GM21423 (cell line): ENCODE data around the gene NDUFAF8.

Source experiments
- ATAC-seq: cut with Tn5 transposase; IDR thresholded peaks from one replicate; pipeline ENCODE4 v1.9.1; 2021; ENCODE audit warnings: mild to moderate bottlenecking, moderate library complexity; ENCODE audit not compliant: unreplicated experiment

Gene NDUFAF8

DNA sequence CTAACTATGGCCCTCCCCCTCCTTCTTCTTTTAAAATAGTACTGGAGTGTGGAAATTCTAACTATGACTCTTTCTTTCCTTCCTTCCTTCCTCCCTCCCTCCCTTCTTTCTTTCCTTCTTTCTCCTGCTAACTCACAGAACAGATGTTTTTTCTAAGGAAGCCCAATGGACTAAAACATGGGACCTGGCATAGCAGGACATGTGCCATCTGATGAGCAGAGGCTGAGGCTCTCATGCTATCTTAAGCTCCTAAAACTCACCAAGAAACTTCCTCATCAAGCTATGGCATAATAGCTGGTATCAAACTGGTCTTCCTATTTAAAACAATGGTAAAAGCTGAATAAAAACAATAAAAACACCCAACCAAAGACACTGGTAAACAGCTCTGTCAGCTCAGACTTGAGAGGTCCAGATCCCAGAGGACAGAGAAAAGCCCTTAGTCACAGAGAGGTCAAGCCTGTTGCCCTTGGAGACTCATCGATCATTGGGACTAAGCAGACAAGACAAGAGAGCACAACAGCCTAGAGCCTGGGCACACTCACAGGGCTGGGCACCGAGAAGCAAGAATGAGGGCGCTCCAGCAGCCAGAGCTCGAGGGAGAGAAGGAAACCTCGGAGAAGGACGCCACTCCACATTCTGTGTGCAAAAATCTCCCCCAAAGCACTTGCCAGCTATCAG, 28.4 kb downstream of the NDUFAF8 start:
- ATAC-seq, result no peak

- ATAC-seq, result no peak
Observed at GRCh38 chr17:81270279-81270678, 31.2 kb downstream of the NDUFAF8 start.

DNA sequence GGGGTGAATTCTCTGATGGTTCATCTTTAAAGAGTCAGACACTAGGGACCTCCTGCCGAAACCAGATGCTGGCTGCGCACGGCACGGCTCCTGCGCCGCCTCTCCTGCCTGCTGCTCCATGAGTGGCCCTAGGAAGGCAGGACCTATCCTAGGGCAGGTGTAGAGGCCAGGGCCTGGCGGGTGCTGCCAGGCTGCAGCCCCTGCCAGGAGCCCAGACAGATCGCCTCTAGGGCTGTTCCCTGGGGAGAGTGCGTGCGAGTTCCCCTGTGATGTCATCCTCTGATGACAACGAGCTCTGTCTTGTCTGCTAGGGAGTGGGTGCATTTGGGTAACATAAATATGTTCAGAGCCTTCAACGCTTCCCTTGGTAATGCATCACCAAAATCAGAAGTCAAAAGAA, 32.1 kb downstream of the NDUFAF8 start:
- no peak for ATAC-seq

DNA sequence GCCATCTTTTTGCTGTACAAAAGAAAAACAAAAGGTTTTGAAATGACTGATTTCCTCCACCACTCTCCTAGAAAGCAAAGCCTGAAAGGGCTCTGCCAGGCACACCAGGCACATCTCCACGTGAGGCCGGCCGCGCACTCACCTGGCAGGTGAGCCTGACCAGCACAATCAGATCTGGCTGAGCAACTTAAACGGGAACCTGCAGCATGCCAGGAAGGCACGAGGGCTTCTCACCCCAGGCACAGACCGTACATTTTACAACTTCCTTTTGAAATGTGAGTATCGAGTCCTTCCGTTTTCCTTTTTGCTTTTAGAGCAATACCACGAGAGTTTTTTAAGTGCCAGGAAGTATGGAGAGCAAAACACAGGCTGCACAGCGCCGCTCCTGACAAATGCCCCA, 33.5 kb downstream of the NDUFAF8 start:
- ATAC-seq, result no peak

DNA sequence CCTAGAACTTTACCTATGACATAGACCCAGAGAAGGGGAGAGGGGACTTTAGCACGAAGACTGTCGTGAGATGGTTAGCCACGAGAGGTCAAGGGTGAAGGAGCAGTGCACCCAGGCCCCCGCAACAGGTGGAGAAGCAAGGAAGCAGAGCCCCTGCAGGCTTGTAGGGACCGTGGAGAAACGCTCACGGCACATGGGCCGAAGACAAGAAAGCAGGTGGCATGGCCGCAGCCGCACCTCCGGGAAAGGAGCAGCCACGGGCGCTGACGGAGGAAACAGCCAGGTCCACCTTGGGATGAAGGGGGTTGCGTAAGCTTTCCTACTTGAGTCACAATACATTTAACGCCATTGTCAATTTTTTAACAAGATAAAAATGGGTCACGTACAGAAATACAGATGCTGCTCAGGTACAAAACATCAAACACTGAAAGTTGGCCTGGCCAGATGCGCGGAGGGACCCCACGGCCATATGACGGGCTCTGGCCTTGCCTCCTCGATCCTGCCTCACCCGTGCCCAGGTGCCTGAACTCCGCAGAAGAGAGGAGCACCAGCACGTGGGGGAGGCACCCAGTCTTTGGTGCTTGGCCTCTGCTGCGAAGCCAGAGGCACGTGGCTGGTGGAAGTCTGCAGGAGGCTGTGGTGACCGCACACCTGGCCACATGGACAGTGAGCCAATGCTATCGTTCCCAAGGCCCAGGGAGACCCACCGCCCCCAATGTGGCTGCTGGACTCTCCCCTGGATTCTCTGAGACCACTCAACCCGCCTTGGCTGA, 34.8 kb downstream of the NDUFAF8 start:
- no peak for ATAC-seq

GRCh38 chr17:81274471-81274855, 35.3 kb downstream of the NDUFAF8 start:
- no peak for ATAC-seq

GRCh38 chr17:81276781-81277180, 37.7 kb downstream of the NDUFAF8 start:
- ATAC-seq, result no peak

DNA sequence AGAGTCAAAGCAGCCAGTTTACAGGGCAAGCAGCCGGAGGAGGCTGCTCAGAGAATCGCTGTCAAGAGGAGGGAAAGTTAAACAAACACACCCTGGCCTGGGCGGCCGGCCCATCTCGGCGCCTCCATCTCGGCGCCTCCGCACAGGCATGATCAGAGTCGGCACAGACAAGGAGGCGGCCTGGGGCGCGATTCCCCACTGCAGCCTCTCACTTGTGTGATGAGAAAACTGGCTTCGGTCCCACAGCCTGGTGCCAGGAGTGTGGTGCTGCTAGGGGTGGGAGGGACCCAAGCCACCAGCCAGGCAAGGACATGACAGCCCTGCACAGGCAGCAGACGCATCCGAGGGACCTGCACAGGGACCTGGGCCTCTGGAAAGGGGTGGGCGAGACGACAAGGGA, 38.3 kb downstream of the NDUFAF8 start:
- ATAC-seq, result no peak

DNA sequence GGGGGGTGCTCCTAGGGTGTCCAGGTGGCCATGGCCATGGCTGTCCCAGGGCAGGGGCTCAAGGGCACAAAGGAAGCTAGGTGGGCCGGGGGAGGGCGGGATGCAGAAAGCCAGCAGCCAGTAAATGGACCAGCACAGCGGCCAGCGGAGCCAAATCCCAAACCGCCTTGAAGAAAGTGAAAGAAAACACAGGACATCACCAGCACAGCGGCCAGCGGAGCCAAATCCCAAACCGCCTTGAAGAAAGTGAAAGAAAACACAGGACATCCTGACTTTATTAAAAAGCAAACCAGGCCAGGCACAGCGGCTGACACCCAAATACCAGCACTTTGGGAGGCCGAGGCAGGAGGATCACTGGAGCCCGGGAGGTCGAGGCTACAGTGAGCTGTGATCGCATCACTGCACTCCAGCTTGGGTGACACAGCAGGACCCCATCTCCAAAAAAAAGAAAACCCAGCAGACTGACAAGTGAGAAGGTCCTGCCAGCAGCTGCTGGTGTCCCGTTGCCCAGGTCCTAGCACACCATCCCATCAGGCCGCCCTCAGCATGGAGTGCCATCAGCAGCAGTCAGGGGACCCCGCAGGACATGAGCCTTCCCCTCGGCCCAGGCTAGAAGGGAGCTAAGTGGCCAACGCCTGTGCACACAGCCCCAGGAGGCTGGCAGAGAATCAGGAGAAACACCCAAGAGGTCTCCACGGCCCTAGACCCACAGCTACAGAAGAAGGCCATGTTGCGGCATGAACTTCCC, 39.0 kb downstream of the NDUFAF8 start:
- no peak for ATAC-seq

DNA sequence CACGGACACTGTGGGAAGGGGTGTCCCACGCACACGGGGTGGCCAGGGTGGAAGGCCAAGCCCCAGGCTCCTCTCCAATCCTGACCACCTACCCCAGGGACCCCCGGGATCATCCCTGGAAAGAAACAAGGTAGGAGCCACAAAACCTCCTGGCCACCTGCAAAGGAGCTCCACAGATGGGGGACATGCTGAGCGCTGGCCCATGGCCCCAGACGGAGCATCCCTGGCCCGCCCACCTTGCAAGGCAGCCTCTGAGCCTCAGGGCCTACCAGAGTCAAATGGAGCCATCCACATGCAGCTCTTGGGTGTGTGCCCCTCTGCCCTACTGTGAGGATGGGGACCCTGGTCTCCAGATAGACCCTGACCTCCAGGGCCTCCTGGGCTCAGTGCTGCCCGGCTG, 39.7 kb downstream of the NDUFAF8 start:
- ATAC-seq, result no peak

- ATAC-seq, result no peak
Observed at GRCh38 chr17:81279278-81280275, 40.5 kb downstream of the NDUFAF8 start.

DNA sequence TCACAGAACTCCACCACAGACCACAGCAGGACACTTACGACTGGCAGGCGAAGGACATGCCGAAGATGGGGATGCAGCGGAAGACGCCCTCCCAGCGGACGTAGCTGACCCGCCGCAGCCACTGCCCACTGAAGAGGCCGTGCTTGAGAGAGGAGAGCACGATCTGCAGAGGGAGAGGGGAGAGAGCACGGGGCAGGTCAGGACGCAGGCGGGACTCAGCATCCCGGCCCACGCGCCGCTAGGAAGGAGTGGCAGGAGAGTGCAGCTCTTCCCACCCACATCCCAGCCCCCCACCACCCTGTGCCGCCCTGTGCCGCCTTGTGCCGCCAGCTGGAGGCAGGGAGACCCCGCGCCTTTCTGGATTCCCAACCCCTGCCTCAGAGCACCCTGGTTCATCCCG, 41.5 kb downstream of the NDUFAF8 start:
- no peak for ATAC-seq

GRCh38 chr17:81282141-81282540, 43.0 kb downstream of the NDUFAF8 start:
- no peak for ATAC-seq

DNA sequence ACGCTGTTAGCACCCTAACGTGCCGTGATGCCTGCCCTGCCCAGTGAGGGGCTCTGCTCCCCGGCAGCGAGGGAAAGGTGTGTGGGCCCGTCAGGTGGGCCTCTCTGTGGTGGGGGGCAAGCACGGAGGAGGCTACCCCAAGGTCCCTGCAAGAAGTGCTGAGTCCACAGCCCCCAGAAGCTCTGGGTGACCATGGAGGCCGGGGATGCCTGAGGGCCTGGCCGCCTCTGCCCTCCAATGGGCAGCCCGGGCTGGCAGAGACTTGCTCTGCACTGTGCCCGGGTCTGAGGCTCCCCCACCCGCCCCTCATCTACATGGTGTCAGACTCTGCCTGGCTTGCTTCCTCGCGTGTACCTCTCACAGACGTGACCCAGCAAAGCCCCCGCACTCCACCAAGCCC, 43.8 kb downstream of the NDUFAF8 start:
- no peak for ATAC-seq

GRCh38 chr17:81285179-81285878, 46.2 kb downstream of the NDUFAF8 start:
- ATAC-seq, result no peak

DNA sequence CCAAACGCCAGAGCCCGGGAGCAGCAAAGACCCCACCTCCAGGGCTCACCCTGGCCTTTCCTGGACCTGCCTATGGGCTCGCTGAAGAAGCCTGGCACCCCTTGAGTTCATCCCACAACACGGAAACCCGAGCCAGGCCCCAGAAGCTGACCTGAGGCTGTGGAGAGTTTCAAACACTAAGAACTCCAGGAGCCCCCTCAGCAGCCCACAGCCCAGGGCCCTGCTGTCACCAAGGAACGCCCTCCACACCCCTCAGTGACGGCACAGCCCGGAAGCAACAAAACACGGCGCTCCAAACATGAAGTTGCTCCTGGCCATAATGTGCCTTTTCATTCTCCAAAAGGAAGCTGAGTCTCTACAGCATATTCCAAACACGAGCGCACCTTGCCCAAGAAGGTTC, 46.8 kb downstream of the NDUFAF8 start:
- ATAC-seq, result no peak

DNA sequence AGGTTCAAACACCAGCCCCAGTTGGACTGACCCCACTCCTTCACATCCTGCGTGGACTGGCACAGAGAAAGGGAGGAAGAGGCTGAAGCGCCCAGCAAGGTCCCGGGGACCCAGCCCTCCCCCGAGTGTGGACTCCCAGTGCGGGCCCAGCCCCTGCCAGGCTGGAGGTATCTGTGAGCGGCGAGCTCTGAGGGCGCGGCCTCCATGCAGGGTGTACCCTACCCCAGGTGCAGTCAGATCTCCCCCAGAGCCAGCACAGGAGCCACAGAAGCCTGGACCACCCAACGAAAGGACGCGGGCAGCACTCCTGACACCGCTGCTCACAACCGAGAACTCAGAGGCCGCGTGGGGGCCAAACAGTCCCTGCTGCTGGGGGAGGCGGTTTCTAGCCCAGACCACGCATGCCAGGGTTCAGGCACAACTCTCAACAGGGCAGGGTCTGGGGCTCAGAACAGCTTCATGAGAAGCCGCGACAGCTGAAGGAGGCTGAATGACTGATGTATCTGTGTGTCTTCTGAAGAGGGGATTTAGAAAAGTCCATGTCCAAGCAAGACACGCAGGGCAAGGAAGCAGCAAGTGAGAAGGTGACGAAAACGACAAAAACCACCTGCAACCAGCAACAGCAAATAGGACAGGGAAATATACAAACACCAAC, 47.5 kb downstream of the NDUFAF8 start:
- ATAC-seq, result no peak

GRCh38 chr17:81287152-81287551, 48.0 kb downstream of the NDUFAF8 start:
- ATAC-seq, result no peak

GRCh38 chr17:81287741-81288430, 48.8 kb downstream of the NDUFAF8 start:
- ATAC-seq, result no peak
